Body of pancreas (tissue), 4 donors: ENCODE data around the gene GAD1. TPM values are rescaled to one million over a fixed set of nuclear protein-coding genes. Genes with fewer than 3 reads are reported as not detected.

Experiments used
- ATAC-seq: fragments of 150-250 bp; one replicate; pipeline ENCODE4 v1.9.1; 2016
- DNase-seq, 4 donors: peaks; one replicate each; pipeline ENCODE4 v3.0.0-alpha.2; 2019
- H3K27ac ChIP-seq, 4 donors: fragments of 200-600 bp; sonication (generic); 1 replicate in 3 of 4; 2 replicates in 1 of 4; pipeline versions ENCODE4 v1.5.1 to v1.6.1; 2016 to 2019; ENCODE audit warnings: mild to moderate bottlenecking in 1 of 4, mixed read lengths in 1 of 4, moderate library complexity in 1 of 4
- H3K27me3 ChIP-seq, 2 donors: fragments of 200-600 bp; sonication (generic); one replicate each; pipeline ENCODE4 v1.6.0; 2016; ENCODE audit warnings: mild to moderate bottlenecking in 1 of 2
- H3K36me3 ChIP-seq, 2 donors: fragments of 200-600 bp; sonication (generic); replicated peaks in 1 of 2; 2 replicates each; pipeline ENCODE4 v1.5.1; 2016; ENCODE audit warnings: low read depth in 2 of 2; ENCODE audit not compliant: insufficient read depth in 1 of 2
- H3K4me1 ChIP-seq: fragments of 200-600 bp; sonication (generic); one replicate; pipeline ENCODE4 v1.6.0; 2016
- H3K4me3 ChIP-seq, 2 donors: fragments of 200-600 bp; sonication (generic); 1 replicate in 1 of 2; 2 replicates in 1 of 2; pipeline ENCODE4 v1.5.1; 2016 to 2019
- H3K9me3 ChIP-seq, 3 donors: fragments of 200-600 bp; sonication (generic); 1 replicate in 2 of 3; 2 replicates in 1 of 3; pipeline ENCODE4 v1.5.1; 2016
- CTCF ChIP-seq, 7 experiments: fragments of 450-650 bp in 4 of 7; fragments of 200-600 bp in 3 of 7; sonication (generic) in 3 of 7; IDR thresholded peaks; one replicate each; pipeline ENCODE4 v1.5.1; 2016 to 2019; ENCODE audit warnings: antibody characterized with exemption in 7 of 7
- POLR2A ChIP-seq, 3 donors: fragments of 450-650 bp; IDR thresholded peaks; one replicate each; pipeline ENCODE4 v1.6.1; 2016; ENCODE audit warnings: antibody characterized with exemption in 3 of 3, mild to moderate bottlenecking in 2 of 3
- WGBS, 2 donors: methylation state at CpG; one replicate each; pipeline ENCODE4 v1.1.5; 2017; 5-methylcytosine and 5-hydroxymethylcytosine counted together
- intact Hi-C: fragments of 100-400 bp; cut with DNase I; formaldehyde crosslinking; loops from one replicate; pipeline ENCODE4 v1.15.1; 2023
- total RNA-seq, 2 donors: library from RNA; depleted of rRNA; stranded (reverse); fragments of >200 nt; gene quantifications; one replicate each; pipeline ENCODE4 v1.1.0, GENCODE V29; 2016

The GAD1 gene
- total RNA-seq, 2 donors from 2014 or later, result not detected

- DNase-seq (no peak), ATAC-seq (no peak)
- H3K4me3 ChIP-seq, result no peak overlapping the region
- no peak for TF ChIP-seq CTCF (IDR thresholded peaks at IDR 0.05)
- TF ChIP-seq POLR2A (IDR thresholded peaks at IDR 0.05), result no peak
- no peak overlapping the region for H3K27ac ChIP-seq
- no peaks in the 10 kb centered on the region for H3K9me3 ChIP-seq
- H3K4me1 ChIP-seq, result no peaks in the 10 kb centered on the region
- 61 to 62% methylated on average over 3 of the region's 3 CpGs for WGBS, 2 donors
- intact Hi-C loops, result no loop called here
- H3K36me3 ChIP-seq, result no peaks in the 10 kb centered on the region
- H3K27me3 ChIP-seq, result no peaks in the 10 kb centered on the region
These were observed 65.2 kb downstream of the GAD1 start for GRCh38 chr2:170881840-170882239.

- DNase-seq, result no peak
- Histone ChIP-seq H3K4me1 (no peaks in the 10 kb centered on the region), H3K4me3 (no peak overlapping the region), H3K27ac (no peak overlapping the region), H3K36me3 (no peaks in the 10 kb centered on the region), H3K9me3 (no peaks in the 10 kb centered on the region), H3K27me3 (no peaks in the 10 kb centered on the region)
- no peak for ATAC-seq
- TF ChIP-seq POLR2A (IDR thresholded peaks at IDR 0.05) (no peak), CTCF (IDR thresholded peaks at IDR 0.05) (no peak)
- 62 to 84% methylated on average over 2 of the region's 2 CpGs for whole genome bisulfite sequencing, 2 donors
- intact Hi-C loops, result no loop called here
These were observed 66.1 kb downstream of the GAD1 start for GRCh38 chr2:170882758-170883157.

- Histone ChIP-seq H3K9me3 (no peaks in the 10 kb centered on the region), H3K36me3 (no peaks in the 10 kb centered on the region), H3K27me3 (no peaks in the 10 kb centered on the region), H3K4me1 (no peaks in the 10 kb centered on the region), H3K27ac (no peak overlapping the region), H3K4me3 (no peak overlapping the region)
- TF ChIP-seq CTCF (IDR thresholded peaks at IDR 0.05), result no peak
- no peak for TF ChIP-seq POLR2A (IDR thresholded peaks at IDR 0.05)
- intact Hi-C loops, result no loop called here
- DNase-seq (no peak), ATAC-seq (no peak)
- WGBS, 2 donors, result 80 to 88% methylated on average over 2 of the region's 2 CpGs
These were observed 67.0 kb downstream of the GAD1 start for GRCh38 chr2:170883683-170884082.

- H3K27ac ChIP-seq, result no peak overlapping the region
- no peak for ATAC-seq
- H3K4me1 ChIP-seq, result no peaks in the 10 kb centered on the region
- no peaks in the 10 kb centered on the region for H3K27me3 ChIP-seq
- WGBS, 2 donors, result 65 to 67% methylated on average over 5 of the region's 5 CpGs
- H3K9me3 ChIP-seq, result no peaks in the 10 kb centered on the region
- DNase-seq, result no peak
- intact Hi-C loops, result no loop called here
- H3K36me3 ChIP-seq, result no peaks in the 10 kb centered on the region
- no peak for TF ChIP-seq CTCF (IDR thresholded peaks at IDR 0.05)
- no peak overlapping the region for H3K4me3 ChIP-seq
These were observed 68.6 kb downstream of the GAD1 start for GRCh38 chr2:170885130-170885791.

- TF ChIP-seq POLR2A (IDR thresholded peaks at IDR 0.05), result no peak
- no peak for TF ChIP-seq CTCF (IDR thresholded peaks at IDR 0.05)
- intact Hi-C loops, result no loop called here
- Histone ChIP-seq H3K36me3 (no peaks in the 10 kb centered on the region), H3K27ac (no peak overlapping the region), H3K4me3 (no peak overlapping the region), H3K9me3 (no peaks in the 10 kb centered on the region), H3K27me3 (no peaks in the 10 kb centered on the region), H3K4me1 (no peaks in the 10 kb centered on the region)
- 56 to 67% methylated on average over 1 of the region's 1 CpG for WGBS, 2 donors
- DNase-seq (no peak), ATAC-seq (no peak)
These were observed 69.7 kb downstream of the GAD1 start for GRCh38 chr2:170886386-170886785.
